Smooth muscle cell of the brain vasculature (primary cell): ENCODE data around the gene AMD1.
"Not testable (repeated sequence)": the region's sequence is repeated elsewhere in the genome, so short reads cannot be mapped to it uniquely, and the experiment has no call there.

Experiments used
- DNase-seq: peaks from one replicate; pipeline ENCODE4 v3.0.0-alpha.2; 2012; ENCODE audit warnings: low read depth, low spot score

The AMD1 gene

GRCh38 chr6:110877569-110877968 lies 3.0 kb downstream of the AMD1 start:
- no peak for DNase-seq

- DNase-seq: no peak
Observed at GRCh38 chr6:110878751-110879522, 4.4 kb downstream of the AMD1 start.

- DNase-seq: no peak
Observed at GRCh38 chr6:110880651-110881050, 6.1 kb downstream of the AMD1 start.

- DNase-seq: no peak
Observed at GRCh38 chr6:110881546-110882273, 7.1 kb downstream of the AMD1 start.

GRCh38 chr6:110882274-110882619 lies 7.7 kb downstream of the AMD1 start:
- DNase-seq: no peak

- no peak for DNase-seq
Observed at GRCh38 chr6:110882824-110883554, 8.4 kb downstream of the AMD1 start.

- no peak for DNase-seq
Observed at GRCh38 chr6:110884321-110884720, 9.7 kb downstream of the AMD1 start.

GRCh38 chr6:110885526-110885925 lies 10.9 kb downstream of the AMD1 start:
- no peak for DNase-seq

GRCh38 chr6:110886555-110887167 lies 12.1 kb downstream of the AMD1 start:
- DNase-seq: no peak

- DNase-seq: no peak
Observed at GRCh38 chr6:110890288-110890687, 15.7 kb downstream of the AMD1 start.

- no peak for DNase-seq
Observed at GRCh38 chr6:110895907-110896608, 21.5 kb downstream of the AMD1 start.

- no peak for DNase-seq
Observed at GRCh38 chr6:110897433-110897832, 22.8 kb downstream of the AMD1 start.

- no peak for DNase-seq
Observed at GRCh38 chr6:110898111-110898510, 23.5 kb downstream of the AMD1 start.

GRCh38 chr6:110900028-110900598 lies 25.5 kb downstream of the AMD1 start:
- DNase-seq: no peak

GRCh38 chr6:110901601-110902000 lies 27.0 kb downstream of the AMD1 start:
- DNase-seq: not testable (repeated sequence)

GRCh38 chr6:110902091-110902490 lies 27.5 kb downstream of the AMD1 start:
- DNase-seq: no peak

- not testable (repeated sequence) for DNase-seq
Observed at GRCh38 chr6:110906273-110906672, 31.7 kb downstream of the AMD1 start.

- DNase-seq: no peak
Observed at GRCh38 chr6:110930781-110931180, 56.2 kb downstream of the AMD1 start.

- no peak for DNase-seq
Observed at GRCh38 chr6:110933912-110934311, 59.3 kb downstream of the AMD1 start.

GRCh38 chr6:110934381-110934898 lies 59.9 kb downstream of the AMD1 start:
- DNase-seq: no peak

- DNase-seq: no peak
Observed at GRCh38 chr6:110935171-110935570, 60.6 kb downstream of the AMD1 start.
